HFF-Myc (cell line): ENCODE results near the gene TESPA1.

ENCODE experiments used
- DNase-seq: peaks from one replicate; pipeline ENCODE4 v3.0.0-alpha.2; 2011; ENCODE audit warnings: low read depth; ENCODE audit errors: extremely low read depth
- H3K4me3 ChIP-seq: replicated peaks from 2 replicates; pipeline ENCODE4 v1.5.1; 2011; ENCODE audit warnings: low read depth, mild to moderate bottlenecking, control low read depth, low read length
- TF ChIP-seq, protein P1 (sequence below): IDR thresholded peaks from 2 replicates; pipeline ENCODE4 v1.5.1; 2012; ENCODE audit warnings: mild to moderate bottlenecking, low read depth, low read length, control low read depth; ENCODE audit errors: missing control alignments

TESPA1 gene

DNA sequence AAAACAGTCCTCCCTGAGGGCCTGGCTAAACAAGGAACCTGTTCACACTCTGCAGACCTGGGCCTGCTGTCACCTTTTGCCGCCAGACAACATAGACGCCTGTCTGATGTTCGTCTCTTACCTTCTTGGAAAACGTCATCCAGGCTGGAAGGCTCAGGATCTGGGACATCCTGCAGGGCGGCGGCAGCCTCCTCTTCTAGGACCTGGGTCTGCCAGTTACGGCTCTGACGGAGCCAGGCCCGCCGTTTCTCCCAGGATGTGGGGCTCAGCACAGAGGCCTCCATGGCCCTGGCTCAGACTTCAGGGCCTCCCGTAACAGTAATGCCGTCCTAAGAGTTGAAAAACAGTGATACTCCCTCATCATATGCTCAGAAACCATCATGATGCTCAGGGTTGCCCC lies 10.3 kb downstream of the TESPA1 start:
- no peak overlapping the region for H3K4me3 ChIP-seq
- TF ChIP-seq, protein P1, sequence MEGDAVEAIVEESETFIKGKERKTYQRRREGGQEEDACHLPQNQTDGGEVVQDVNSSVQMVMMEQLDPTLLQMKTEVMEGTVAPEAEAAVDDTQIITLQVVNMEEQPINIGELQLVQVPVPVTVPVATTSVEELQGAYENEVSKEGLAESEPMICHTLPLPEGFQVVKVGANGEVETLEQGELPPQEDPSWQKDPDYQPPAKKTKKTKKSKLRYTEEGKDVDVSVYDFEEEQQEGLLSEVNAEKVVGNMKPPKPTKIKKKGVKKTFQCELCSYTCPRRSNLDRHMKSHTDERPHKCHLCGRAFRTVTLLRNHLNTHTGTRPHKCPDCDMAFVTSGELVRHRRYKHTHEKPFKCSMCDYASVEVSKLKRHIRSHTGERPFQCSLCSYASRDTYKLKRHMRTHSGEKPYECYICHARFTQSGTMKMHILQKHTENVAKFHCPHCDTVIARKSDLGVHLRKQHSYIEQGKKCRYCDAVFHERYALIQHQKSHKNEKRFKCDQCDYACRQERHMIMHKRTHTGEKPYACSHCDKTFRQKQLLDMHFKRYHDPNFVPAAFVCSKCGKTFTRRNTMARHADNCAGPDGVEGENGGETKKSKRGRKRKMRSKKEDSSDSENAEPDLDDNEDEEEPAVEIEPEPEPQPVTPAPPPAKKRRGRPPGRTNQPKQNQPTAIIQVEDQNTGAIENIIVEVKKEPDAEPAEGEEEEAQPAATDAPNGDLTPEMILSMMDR, result no peak
- DNase-seq, result no peak

DNA sequence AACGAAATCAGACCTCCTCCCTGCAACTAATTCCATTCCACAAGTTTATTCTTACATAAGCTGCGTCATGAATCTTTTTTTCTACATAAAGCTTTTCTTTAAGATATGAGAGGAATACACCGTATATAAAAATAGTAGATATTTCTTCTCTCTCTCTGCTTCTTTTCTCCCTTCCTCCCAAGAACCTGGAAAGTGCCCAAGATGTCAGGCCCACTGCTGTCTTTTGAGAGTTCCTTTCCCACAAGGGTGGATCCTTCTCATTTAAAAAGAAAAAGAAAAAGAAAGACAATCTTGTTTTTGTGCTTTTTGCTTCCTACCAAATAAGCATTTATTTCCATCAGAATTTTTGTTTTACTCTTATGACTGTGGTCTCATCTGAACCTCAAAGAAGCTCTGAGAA lies 11.0 kb downstream of the TESPA1 start:
- TF ChIP-seq, protein P1, result no peak
- no peak overlapping the region for H3K4me3 ChIP-seq
- DNase-seq, result no peak

DNA sequence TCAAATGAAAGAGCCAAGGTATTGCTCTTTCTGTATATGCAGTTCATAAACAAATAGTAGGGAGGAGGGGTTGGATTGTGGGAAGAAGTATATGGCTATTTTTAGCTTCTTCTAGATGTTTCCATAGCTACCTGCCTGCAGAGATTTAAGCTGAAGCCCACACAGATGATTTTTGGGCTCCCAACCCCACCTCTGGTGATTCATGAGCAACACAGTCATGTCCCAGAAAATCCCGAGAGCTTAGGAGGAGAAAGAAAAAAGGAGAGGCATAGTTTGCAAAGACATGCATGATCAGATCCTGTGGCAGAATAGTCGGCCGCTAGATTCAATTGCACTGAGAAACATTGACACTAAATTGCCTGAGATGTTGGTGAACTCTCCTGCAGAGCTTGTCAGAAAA lies 13.8 kb downstream of the TESPA1 start:
- TF ChIP-seq, protein P1, result no peak
- no peak for DNase-seq
- no peak overlapping the region for H3K4me3 ChIP-seq

DNA sequence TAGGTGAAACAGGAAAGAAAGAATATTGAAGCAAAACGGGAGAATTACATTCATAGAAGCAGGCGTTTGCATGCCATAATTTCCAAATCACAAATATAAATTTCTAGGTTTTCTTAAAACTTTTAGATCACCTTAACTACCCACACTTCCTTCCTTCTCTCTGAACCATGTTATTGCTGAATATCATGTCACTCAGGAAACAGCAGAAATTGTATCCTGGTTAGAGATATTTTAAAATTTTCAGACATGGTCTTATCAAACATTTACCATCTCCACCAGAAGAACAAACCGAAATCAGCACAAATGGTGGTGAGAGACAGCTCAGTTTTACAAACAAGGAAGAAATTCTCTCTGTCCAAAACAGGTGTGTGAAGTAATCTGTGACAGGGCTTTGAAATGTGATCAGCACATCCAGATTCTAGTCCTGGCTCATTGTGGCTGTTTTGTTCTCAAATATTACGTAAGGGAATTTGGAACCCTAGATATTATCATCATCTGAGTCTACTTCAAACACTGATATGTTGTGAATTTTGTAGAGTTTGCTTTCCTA lies 16.3 kb downstream of the TESPA1 start:
- H3K4me3 ChIP-seq, result no peak overlapping the region

DNA sequence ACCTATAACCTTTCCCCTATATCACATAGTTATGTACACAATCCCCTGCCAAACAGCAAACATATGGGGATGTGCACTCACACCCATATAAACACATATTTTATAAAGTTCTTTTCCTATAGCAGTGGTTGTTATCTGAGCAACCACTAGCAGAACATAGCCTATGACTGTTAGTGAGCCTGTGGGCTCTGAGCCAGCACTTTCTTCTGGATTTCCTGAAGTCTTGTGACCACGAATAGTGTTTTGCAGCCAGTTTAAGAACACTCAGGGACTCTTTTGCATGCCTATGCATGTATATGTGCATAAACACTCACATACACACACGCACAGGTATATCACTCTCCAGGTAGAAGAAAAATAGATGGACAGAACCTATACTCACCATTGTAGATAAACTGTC lies 17.1 kb downstream of the TESPA1 start:
- no peak for DNase-seq
- TF ChIP-seq, protein P1, result no peak
- H3K4me3 ChIP-seq, result no peak overlapping the region

More for the DNA sequence above, 16.3 kb downstream of the TESPA1 start:
- TF ChIP-seq, protein P1, result no peak
- DNase-seq, result no peak

DNA sequence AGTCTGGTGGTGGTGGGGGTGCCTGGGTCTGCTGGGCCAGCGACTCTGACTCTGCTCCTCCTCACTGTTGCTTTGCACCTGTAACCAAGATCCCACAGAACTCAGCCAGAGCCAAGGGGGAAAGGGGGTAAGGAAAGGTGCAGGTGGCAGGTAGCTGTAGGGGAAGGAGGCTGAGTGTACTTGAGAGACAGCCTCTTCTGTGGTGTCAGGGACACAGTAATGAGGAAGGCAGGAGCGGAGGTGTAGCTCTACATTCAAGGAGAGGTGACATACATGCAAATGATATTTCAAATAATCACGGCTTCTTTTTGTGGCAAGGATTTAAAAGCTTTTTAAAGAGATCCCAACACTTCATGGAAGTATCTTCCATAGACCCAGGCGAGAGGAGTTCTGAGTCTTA lies 23.4 kb downstream of the TESPA1 start:
- no peak for DNase-seq
- TF ChIP-seq, protein P1, result no peak
- H3K4me3 ChIP-seq, result no peak overlapping the region
